Hepatic stellate cell (primary cell): ENCODE results near the gene CABP1.

Experiments used
- DNase-seq: peaks from one replicate; pipeline ENCODE4 v3.0.0; 2011; ENCODE audit warnings: low spot score

Gene CABP1

GRCh38 chr12:120693848-120694247 is 53.4 kb downstream of the CABP1 start:
- DNase-seq, result no peak

DNA sequence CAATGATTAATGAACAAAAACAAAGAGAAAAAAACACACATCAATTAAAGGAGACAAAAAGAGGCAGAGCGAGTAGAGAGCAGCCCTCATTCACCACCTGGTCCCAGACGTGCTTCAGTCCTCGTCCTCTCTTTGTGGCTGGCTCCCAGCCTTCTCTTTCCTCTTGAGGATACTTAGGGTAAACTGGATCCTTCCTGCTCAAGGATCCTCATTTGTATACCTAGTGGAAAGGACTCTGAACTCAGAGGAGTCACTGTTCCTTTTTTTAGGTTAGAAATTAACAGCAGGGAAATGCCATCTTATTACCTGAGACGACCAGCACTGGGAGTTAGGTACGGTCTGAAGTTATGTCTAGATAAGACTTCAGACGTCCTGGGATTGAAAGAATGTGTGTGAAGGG is 56.2 kb downstream of the CABP1 start:
- DNase-seq, result no peak

- no peak for DNase-seq
These were observed 56.9 kb downstream of the CABP1 start for GRCh38 chr12:120697344-120697743.

- DNase-seq, result no peak
These were observed 58.2 kb downstream of the CABP1 start for GRCh38 chr12:120698665-120699064.

DNA sequence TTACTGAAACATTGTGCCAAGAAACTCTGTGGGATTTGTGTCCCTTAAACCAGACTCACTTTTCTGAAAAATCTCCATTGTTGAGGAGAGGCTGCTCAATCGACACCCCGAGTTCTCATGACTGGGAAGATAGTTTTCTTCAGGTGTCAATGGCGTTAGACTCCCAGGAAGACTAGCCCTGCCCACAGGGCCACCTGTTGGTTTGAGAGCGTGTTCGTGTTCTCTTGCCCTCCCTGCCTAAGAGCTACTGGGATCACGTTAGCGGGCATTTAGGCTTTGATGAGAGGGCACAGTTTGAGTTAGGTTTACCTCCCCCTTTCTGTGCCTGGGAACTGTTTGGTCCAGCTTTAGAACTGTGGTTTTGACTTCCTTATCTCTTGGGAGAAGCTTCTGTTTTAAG is 59.1 kb downstream of the CABP1 start:
- no peak for DNase-seq

- no peak for DNase-seq
These were observed 60.5 kb downstream of the CABP1 start for GRCh38 chr12:120700886-120701285.

GRCh38 chr12:120702637-120703036 is 62.2 kb downstream of the CABP1 start:
- no peak for DNase-seq

GRCh38 chr12:120703311-120703942 is 63.0 kb downstream of the CABP1 start:
- DNase-seq, result no peak

DNA sequence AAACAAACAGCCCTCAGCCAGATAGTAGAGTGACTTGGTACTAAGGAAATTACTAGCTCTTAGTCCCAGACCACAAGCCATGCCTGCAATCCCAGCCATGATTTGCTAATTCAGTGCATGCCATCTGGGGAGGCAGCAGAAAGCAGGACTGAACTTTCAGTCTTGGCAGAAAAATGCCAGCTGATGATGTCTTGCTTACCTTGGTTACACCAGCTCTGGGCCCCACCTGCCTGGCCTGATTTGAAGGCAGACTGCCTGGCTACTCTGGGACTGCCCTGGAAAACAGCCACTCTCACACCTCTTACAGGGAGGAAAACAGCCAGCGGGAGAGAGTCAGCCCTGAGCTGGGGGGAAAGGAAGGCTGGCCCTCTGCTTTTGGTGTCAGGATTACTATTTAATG is 65.2 kb downstream of the CABP1 start:
- DNase-seq, result no peak

GRCh38 chr12:120706029-120706428 is 65.6 kb downstream of the CABP1 start:
- no peak for DNase-seq

- DNase-seq, result no peak
These were observed 68.2 kb downstream of the CABP1 start for GRCh38 chr12:120708651-120709050.

DNA sequence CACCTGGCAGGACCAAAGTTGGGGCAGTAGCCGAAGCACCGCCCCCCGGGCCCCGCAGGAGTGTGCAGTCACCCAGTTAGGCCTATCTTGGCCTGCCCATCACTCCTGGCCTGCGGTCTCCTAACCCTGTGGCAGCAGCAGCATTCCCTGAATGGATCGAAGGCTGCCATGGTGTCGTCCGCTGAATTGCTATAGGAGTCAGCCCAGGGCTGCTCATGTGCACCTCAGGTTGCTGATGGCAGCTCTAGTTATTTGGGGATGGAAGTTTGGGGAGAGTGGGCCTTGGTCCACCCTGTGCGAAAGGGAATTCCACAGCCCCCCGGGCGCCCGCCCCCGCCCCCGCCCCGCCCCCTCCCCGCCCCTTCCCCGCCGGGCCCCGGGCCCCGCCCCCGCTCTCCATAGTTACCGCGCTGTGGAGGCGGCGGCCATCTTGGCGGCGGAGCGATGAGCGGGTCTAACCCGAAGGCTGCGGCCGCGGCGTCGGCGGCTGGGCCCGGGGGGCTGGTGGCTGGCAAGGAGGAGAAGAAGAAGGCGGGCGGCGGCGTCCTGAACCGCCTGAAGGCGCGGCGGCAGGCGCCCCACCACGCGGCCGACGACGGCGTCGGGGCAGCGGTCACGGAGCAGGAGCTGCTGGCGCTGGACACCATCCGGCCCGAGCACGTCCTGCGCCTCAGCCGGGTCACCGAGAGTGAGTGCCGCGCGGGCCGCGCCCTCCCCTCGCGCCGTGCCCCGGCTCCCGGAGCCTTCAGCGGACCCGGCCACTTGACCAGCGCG is 69.8 kb downstream of the CABP1 start, which contains the start of gene UNC119B:
TSS of gene UNC119B (plus strand) at position 428 of the 774 bp plus-strand sequence. CDS start at position 445, 17 bp downstream.
- DNase-seq, result peak; percentile 83

- peak; percentile 52 for DNase-seq
These were observed 70.4 kb downstream of the CABP1 start for GRCh38 chr12:120710805-120711296.

DNA sequence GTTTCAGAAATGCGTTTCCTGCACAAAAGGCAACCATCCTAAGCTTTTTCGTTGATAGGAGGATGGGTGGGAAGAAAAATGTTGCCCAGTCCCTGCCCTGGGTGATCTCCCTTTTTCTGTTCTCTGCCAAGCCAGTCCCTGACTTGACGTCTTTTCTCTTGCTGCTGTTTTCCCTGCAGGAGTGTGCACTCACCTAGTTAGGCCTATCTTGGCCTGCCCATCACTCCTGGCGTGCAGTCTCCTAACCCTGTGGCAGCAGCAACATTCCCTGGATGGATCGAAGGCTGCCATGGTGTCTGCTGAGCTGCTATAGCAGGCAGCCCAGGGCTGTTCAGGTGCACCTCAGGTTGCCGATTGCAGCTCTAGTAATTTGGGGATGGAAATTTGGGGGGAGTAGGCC is 71.0 kb downstream of the CABP1 start:
- no peak for DNase-seq

- DNase-seq, result no peak
These were observed 72.2 kb downstream of the CABP1 start for GRCh38 chr12:120712610-120713009.

- DNase-seq, result peak; percentile 80
These were observed 73.5 kb downstream of the CABP1 start for GRCh38 chr12:120713861-120714482.
